ENCODE measurements around the gene MC4R.

Gene MC4R

DNA sequence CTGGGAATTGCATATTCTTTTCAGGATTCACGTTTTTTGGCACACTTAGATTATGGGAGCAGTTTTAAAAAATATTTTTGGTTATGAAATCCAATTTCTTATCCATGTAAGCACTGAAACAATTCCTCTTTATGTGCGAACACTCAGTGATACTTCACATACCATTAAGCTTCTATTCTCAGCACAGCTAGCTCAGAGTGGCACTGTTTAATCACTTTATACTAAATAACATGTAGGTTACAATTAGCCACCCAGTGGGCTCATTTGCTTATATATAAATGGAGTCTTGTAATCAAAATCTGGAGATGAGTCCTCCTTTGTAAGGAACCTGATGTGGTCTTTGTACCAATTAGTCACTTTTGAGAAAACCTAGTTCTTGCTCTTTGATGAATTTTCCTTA, 11.3 kb upstream of the MC4R start:
- no peaks in the 10 kb centered on the region for H3K27me3 ChIP-seq (ENCODE audit: control insufficient read depth in 3 of 3, insufficient read depth in 3 of 3, low read depth in 1 of 3, low read length in 3 of 3)
- H2BK5ac ChIP-seq (ENCODE audit: low read length) = no peak overlapping the region
- no peaks in the 10 kb centered on the region for H3K79me1 ChIP-seq (ENCODE audit: low read depth, low read length)
- H3K4ac ChIP-seq (ENCODE audit: low read length) = no peak overlapping the region
- H3K4me3 ChIP-seq (ENCODE audit: low read length in 2 of 2) = no peak overlapping the region
- no peaks in the 10 kb centered on the region for H3K9me3 ChIP-seq (replicated peaks in 1 of 2; ENCODE audit: control insufficient read depth in 2 of 2, insufficient read depth in 1 of 2, low read depth in 1 of 2, low read length in 2 of 2)
- H2BK12ac ChIP-seq (ENCODE audit: low read length) = no peak overlapping the region
- no peak overlapping the region for H3K27ac ChIP-seq (replicated peaks; ENCODE audit: low read length)
- H3K9ac ChIP-seq (ENCODE audit: low read depth, low read length, poor library complexity) = no peak overlapping the region
- DNase-seq (ENCODE audit: low spot score) = no peak
- no peak overlapping the region for H2AFZ ChIP-seq (ENCODE audit: low read length)
- no peak overlapping the region for H4K91ac ChIP-seq (ENCODE audit: low read depth, low read length, poor library complexity)
- H2BK15ac ChIP-seq (ENCODE audit: low read length) = no peak overlapping the region
- no peak overlapping the region for H4K8ac ChIP-seq (ENCODE audit: low read depth, low read length)
- H3K18ac ChIP-seq (ENCODE audit: low read length) = no peak overlapping the region
- no peak overlapping the region for H3K14ac ChIP-seq (ENCODE audit: low read length)
- no CpG with 5 or more reads among the region's 2 CpGs for WGBS, 2 donors (ENCODE audit: extremely low coverage in 2 of 2, insufficient read length in 2 of 2, insufficient replicate concordance in 1 of 2)
- no peaks in the 10 kb centered on the region for H3K4me1 ChIP-seq (ENCODE audit: control insufficient read depth in 2 of 2, insufficient read depth in 1 of 2, low read depth in 1 of 2, low read length in 2 of 2)
- no peak overlapping the region for H3K23ac ChIP-seq (ENCODE audit: low read depth, low read length, poor library complexity)
- no peaks in the 10 kb centered on the region for H3K36me3 ChIP-seq (replicated peaks in 1 of 2; ENCODE audit: control insufficient read depth in 2 of 2, insufficient read depth in 2 of 2, low read length in 2 of 2)
- H2AK5ac ChIP-seq (ENCODE audit: low read depth, low read length) = no peak overlapping the region
- H3K4me2 ChIP-seq (ENCODE audit: insufficient read depth, low read length, poor library complexity, severe bottlenecking) = no peak overlapping the region
- no peak overlapping the region for H2BK120ac ChIP-seq (ENCODE audit: low read depth, low read length)

DNA sequence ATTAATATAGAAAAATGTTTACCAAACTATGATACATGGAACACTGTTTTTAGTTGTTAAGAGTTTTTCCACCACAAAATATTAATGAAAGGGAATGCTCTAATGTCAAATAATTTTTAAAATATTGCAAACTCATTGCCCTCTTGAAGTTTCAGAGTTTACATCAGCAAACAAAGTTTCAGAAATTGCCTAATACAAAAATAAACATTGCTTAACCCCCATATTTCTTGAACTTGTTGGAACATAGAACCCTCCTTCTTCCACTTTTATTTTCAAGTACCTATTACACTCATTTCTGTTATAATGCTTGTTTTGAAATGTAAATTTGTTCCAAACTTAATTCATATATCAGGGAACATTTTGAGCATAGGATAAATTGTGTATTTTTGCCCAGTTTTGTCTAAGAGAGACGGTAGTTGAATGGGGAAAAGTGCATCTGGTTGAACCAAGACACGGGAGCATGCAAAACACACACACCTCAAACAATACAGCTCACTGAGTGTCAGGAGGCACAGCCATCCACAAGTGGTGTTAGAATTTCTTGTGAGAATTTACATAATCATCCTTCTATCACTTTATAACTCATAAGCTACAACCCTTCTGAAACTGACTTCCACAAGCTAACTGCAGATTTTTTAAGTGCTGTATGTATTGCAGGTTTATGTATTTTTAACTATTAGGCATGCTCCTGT, 5.3 kb upstream of the MC4R start:
- Histone ChIP-seq H4K8ac (ENCODE audit: low read depth, low read length) (no peak overlapping the region), H3K27ac (replicated peaks; ENCODE audit: low read length) (no peak overlapping the region), H3K23ac (ENCODE audit: low read depth, low read length, poor library complexity) (no peak overlapping the region), H3K9me3 (replicated peaks in 1 of 2; ENCODE audit: control insufficient read depth in 2 of 2, insufficient read depth in 1 of 2, low read depth in 1 of 2, low read length in 2 of 2) (peaks cover 0 to 2% of the 10 kb centered on the region in 2 donors), H2AFZ (ENCODE audit: low read length) (no peak overlapping the region), H4K91ac (ENCODE audit: low read depth, low read length, poor library complexity) (no peak overlapping the region), H2BK15ac (ENCODE audit: low read length) (no peak overlapping the region), H3K4me1 (ENCODE audit: control insufficient read depth in 2 of 2, insufficient read depth in 1 of 2, low read depth in 1 of 2, low read length in 2 of 2) (peaks cover 0 to 3% of the 10 kb centered on the region in 2 donors), H3K79me1 (ENCODE audit: low read depth, low read length) (no peaks in the 10 kb centered on the region), H3K36me3 (replicated peaks in 1 of 2; ENCODE audit: control insufficient read depth in 2 of 2, insufficient read depth in 2 of 2, low read length in 2 of 2) (no peaks in the 10 kb centered on the region), H2BK120ac (ENCODE audit: low read depth, low read length) (no peak overlapping the region), H2AK5ac (ENCODE audit: low read depth, low read length) (no peak overlapping the region), H2BK5ac (ENCODE audit: low read length) (no peak overlapping the region), H3K14ac (ENCODE audit: low read length) (no peak overlapping the region), H3K4me2 (ENCODE audit: insufficient read depth, low read length, poor library complexity, severe bottlenecking) (no peak overlapping the region), H2BK12ac (ENCODE audit: low read length) (no peak overlapping the region), H3K4me3 (ENCODE audit: low read length in 2 of 2) (no peak overlapping the region), H3K18ac (ENCODE audit: low read length) (no peak overlapping the region), H3K27me3 (ENCODE audit: control insufficient read depth in 3 of 3, insufficient read depth in 3 of 3, low read depth in 1 of 3, low read length in 3 of 3) (no peaks in the 10 kb centered on the region), H3K4ac (ENCODE audit: low read length) (no peak overlapping the region), H3K9ac (ENCODE audit: low read depth, low read length, poor library complexity) (no peak overlapping the region)
- WGBS, 2 donors (ENCODE audit: extremely low coverage in 2 of 2, insufficient read length in 2 of 2, insufficient replicate concordance in 1 of 2) = no CpG with 5 or more reads among the region's 2 CpGs
- DNase-seq (ENCODE audit: low spot score) = no peak

DNA sequence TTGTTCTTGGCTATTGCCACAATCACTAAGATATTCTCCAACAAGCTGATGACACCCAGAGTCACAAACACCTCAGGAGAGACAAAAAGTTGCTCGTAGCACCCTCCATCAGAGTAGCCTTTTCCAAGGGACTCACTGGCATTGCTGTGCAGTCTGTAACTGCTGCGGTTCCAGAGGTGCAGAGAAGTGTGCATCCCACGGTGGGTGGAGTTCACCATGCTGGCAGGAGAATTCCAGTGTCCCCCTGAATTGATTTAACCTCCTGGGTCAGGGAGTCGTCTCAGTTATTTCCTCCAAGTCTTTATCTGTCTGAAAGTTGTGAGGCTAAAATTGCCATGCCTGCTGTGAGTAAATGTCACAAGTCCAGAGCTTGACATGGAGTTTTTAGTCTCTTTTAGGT, 443 bp downstream of the MC4R start:
- H3K4ac ChIP-seq (ENCODE audit: low read length) = no peak overlapping the region
- peak overlapping the region; percentile 80 for H2AFZ ChIP-seq (ENCODE audit: low read length)
- no peak overlapping the region for H2BK15ac ChIP-seq (ENCODE audit: low read length)
- no peak overlapping the region for H4K91ac ChIP-seq (ENCODE audit: low read depth, low read length, poor library complexity)
- no peaks in the 10 kb centered on the region for H3K27me3 ChIP-seq (ENCODE audit: control insufficient read depth in 3 of 3, insufficient read depth in 3 of 3, low read depth in 1 of 3, low read length in 3 of 3)
- no peak overlapping the region for H2BK120ac ChIP-seq (ENCODE audit: low read depth, low read length)
- no peak overlapping the region for H2AK5ac ChIP-seq (ENCODE audit: low read depth, low read length)
- no peaks in the 10 kb centered on the region for H3K36me3 ChIP-seq (replicated peaks in 1 of 2; ENCODE audit: control insufficient read depth in 2 of 2, insufficient read depth in 2 of 2, low read length in 2 of 2)
- no peak overlapping the region for H3K4me2 ChIP-seq (ENCODE audit: insufficient read depth, low read length, poor library complexity, severe bottlenecking)
- H3K4me1 ChIP-seq (ENCODE audit: control insufficient read depth in 2 of 2, insufficient read depth in 1 of 2, low read depth in 1 of 2, low read length in 2 of 2) = peaks cover 3 to 4% of the 10 kb centered on the region in 2 donors
- peaks cover 0 to 2% of the 10 kb centered on the region in 2 donors for H3K9me3 ChIP-seq (replicated peaks in 1 of 2; ENCODE audit: control insufficient read depth in 2 of 2, insufficient read depth in 1 of 2, low read depth in 1 of 2, low read length in 2 of 2)
- no peak overlapping the region for H3K27ac ChIP-seq (replicated peaks; ENCODE audit: low read length)
- H3K23ac ChIP-seq (ENCODE audit: low read depth, low read length, poor library complexity) = no peak overlapping the region
- H3K14ac ChIP-seq (ENCODE audit: low read length) = no peak overlapping the region
- no peak overlapping the region for H3K4me3 ChIP-seq (ENCODE audit: low read length in 2 of 2)
- no peak overlapping the region for H4K8ac ChIP-seq (ENCODE audit: low read depth, low read length)
- no peaks in the 10 kb centered on the region for H3K79me1 ChIP-seq (ENCODE audit: low read depth, low read length)
- DNase-seq (ENCODE audit: low spot score) = peak; percentile 9
- no CpG with 5 or more reads among the region's 4 CpGs for WGBS, 2 donors (ENCODE audit: extremely low coverage in 2 of 2, insufficient read length in 2 of 2, insufficient replicate concordance in 1 of 2)
- no peak overlapping the region for H3K18ac ChIP-seq (ENCODE audit: low read length)
- H2BK5ac ChIP-seq (ENCODE audit: low read length) = no peak overlapping the region
- no peak overlapping the region for H2BK12ac ChIP-seq (ENCODE audit: low read length)
- H3K9ac ChIP-seq (ENCODE audit: low read depth, low read length, poor library complexity) = no peak overlapping the region

DNA sequence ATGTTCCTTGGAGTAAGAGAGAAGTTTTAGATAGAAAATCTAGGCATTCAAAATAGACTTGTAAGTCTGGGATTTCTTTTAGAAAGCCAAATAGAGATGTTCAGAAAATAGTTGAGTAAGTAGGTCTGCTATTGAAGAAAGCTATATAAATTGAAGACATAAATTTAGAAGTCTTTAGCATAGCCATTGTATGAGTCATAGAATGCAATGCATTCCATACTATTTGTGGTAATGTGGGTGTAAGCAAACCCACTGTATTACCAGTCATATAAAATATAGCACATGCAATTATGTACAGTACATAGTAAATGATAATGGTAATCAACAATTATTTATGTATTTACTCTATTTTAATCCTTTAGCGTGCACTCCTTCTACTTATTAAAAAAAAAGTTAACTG, 14.1 kb downstream of the MC4R start:
- no CpG with 5 or more reads among the region's 1 CpG for WGBS, 2 donors (ENCODE audit: extremely low coverage in 2 of 2, insufficient read length in 2 of 2, insufficient replicate concordance in 1 of 2)
- no peak overlapping the region for H2BK5ac ChIP-seq (ENCODE audit: low read length)
- H2AFZ ChIP-seq (ENCODE audit: low read length) = no peak overlapping the region
- H3K4ac ChIP-seq (ENCODE audit: low read length) = no peak overlapping the region
- H3K9ac ChIP-seq (ENCODE audit: low read depth, low read length, poor library complexity) = no peak overlapping the region
- no peak overlapping the region for H2BK12ac ChIP-seq (ENCODE audit: low read length)
- no peaks in the 10 kb centered on the region for H3K79me1 ChIP-seq (ENCODE audit: low read depth, low read length)
- H3K27ac ChIP-seq (replicated peaks; ENCODE audit: low read length) = no peak overlapping the region
- no peak overlapping the region for H3K18ac ChIP-seq (ENCODE audit: low read length)
- no peaks in the 10 kb centered on the region for H3K9me3 ChIP-seq (replicated peaks in 1 of 2; ENCODE audit: control insufficient read depth in 2 of 2, insufficient read depth in 1 of 2, low read depth in 1 of 2, low read length in 2 of 2)
- no peaks in the 10 kb centered on the region for H3K4me1 ChIP-seq (ENCODE audit: control insufficient read depth in 2 of 2, insufficient read depth in 1 of 2, low read depth in 1 of 2, low read length in 2 of 2)
- no peak overlapping the region for H2BK120ac ChIP-seq (ENCODE audit: low read depth, low read length)
- H3K27me3 ChIP-seq (ENCODE audit: control insufficient read depth in 3 of 3, insufficient read depth in 3 of 3, low read depth in 1 of 3, low read length in 3 of 3) = no peaks in the 10 kb centered on the region
- H3K4me3 ChIP-seq (ENCODE audit: low read length in 2 of 2) = no peak overlapping the region
- H2BK15ac ChIP-seq (ENCODE audit: low read length) = no peak overlapping the region
- H3K4me2 ChIP-seq (ENCODE audit: insufficient read depth, low read length, poor library complexity, severe bottlenecking) = no peak overlapping the region
- H4K8ac ChIP-seq (ENCODE audit: low read depth, low read length) = no peak overlapping the region
- H4K91ac ChIP-seq (ENCODE audit: low read depth, low read length, poor library complexity) = no peak overlapping the region
- no peak overlapping the region for H3K14ac ChIP-seq (ENCODE audit: low read length)
- no peaks in the 10 kb centered on the region for H3K36me3 ChIP-seq (replicated peaks in 1 of 2; ENCODE audit: control insufficient read depth in 2 of 2, insufficient read depth in 2 of 2, low read length in 2 of 2)
- H2AK5ac ChIP-seq (ENCODE audit: low read depth, low read length) = no peak overlapping the region
- H3K23ac ChIP-seq (ENCODE audit: low read depth, low read length, poor library complexity) = no peak overlapping the region
- no peak for DNase-seq (ENCODE audit: low spot score)

Measured in neuronal stem cell (in vitro differentiated cells).